ENCODE results near the gene PHETA2. TPM values are rescaled to one million over a fixed set of nuclear protein-coding genes. Genes with fewer than 3 reads are reported as not detected.
A peak's percentile ranks its signal among the peaks of the same experiment; 100 is the strongest.

PHETA2 gene
- total RNA-seq, 1 experiment from 2014 or later = 4.5 TPM

GRCh38 chr22:42076764-42077485, 2.9 kb downstream of the PHETA2 start:
- CTCF ChIA-PET = no interaction called here
- POLR2A ChIA-PET (ENCODE audit: unreplicated experiment) = interaction anchor here (0.6 kb wide), 1 partner anchor 379 kb away, joined by 14 read pairs; no protein-coding TSS in a partner anchor
- intact Hi-C loops (cut with micrococcal nuclease; ENCODE audit: unreplicated experiment) = loop anchor here (10.0 kb wide), 1 partner anchor 132 kb away; the partner anchor contains the start of gene CENPM

DNA sequence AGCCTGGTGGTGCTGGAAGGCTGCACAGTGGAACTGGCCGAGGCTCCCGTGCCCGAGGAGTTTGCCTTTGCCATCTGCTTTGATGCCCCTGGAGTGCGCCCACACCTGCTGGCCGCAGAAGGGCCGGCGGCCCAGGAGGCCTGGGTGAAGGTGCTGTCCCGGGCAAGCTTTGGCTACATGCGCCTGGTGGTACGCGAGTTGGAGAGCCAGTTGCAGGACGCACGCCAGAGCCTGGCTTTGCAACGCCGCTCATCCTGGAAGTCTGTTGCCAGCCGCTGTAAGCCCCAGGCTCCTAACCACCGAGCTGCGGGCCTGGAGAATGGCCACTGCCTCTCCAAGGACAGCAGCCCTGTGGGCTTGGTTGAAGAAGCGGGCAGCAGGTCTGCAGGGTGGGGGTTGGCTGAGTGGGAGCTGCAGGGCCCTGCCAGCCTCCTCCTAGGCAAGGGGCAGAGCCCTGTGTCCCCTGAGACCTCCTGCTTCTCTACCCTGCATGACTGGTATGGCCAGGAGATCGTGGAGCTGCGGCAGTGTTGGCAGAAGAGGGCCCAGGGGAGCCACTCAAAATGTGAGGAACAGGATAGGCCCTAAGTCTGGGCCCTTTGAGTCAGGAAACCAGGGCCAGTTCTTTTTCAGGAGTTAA, 3.6 kb downstream of the PHETA2 start:
- Histone ChIP-seq H4K20me1 (ENCODE audit: insufficient read depth) (no peaks in the 10 kb centered on the region), H3K4me2 (no peak overlapping the region), H3F3A (ENCODE audit: insufficient read depth, low read depth) (peaks cover 4% of the 10 kb centered on the region; the same call in 1 of the 2 replicates), H3K27ac (no peak overlapping the region), H3K79me2 (ENCODE audit: low read depth) (peaks cover 19% of the 10 kb centered on the region), H3K4me1 (replicated peaks; ENCODE audit: insufficient read depth) (peaks cover 14% of the 10 kb centered on the region), H2AFZ (no peak overlapping the region), H3K36me3 (ENCODE audit: low read depth) (no peaks in the 10 kb centered on the region), H3K4me3 (no peak overlapping the region), H3K27me3 (ENCODE audit: insufficient read depth, low read depth) (no peaks in the 10 kb centered on the region), H3K9me2 (ENCODE audit: insufficient read depth) (no peaks in the 10 kb centered on the region), H3K9me3 (ENCODE audit: insufficient read depth, low read depth) (no peaks in the 10 kb centered on the region; the same call in 1 of the 2 replicates)
- BruUV-seq (replicated peaks) = no TSS peak
- TF ChIP-seq, protein P1, sequence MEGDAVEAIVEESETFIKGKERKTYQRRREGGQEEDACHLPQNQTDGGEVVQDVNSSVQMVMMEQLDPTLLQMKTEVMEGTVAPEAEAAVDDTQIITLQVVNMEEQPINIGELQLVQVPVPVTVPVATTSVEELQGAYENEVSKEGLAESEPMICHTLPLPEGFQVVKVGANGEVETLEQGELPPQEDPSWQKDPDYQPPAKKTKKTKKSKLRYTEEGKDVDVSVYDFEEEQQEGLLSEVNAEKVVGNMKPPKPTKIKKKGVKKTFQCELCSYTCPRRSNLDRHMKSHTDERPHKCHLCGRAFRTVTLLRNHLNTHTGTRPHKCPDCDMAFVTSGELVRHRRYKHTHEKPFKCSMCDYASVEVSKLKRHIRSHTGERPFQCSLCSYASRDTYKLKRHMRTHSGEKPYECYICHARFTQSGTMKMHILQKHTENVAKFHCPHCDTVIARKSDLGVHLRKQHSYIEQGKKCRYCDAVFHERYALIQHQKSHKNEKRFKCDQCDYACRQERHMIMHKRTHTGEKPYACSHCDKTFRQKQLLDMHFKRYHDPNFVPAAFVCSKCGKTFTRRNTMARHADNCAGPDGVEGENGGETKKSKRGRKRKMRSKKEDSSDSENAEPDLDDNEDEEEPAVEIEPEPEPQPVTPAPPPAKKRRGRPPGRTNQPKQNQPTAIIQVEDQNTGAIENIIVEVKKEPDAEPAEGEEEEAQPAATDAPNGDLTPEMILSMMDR (conservative IDR thresholded peaks at IDR 0.05) = no peak
- TF ChIP-seq EZH2 (IDR thresholded peaks at IDR 0.05; ENCODE audit: low read depth) = no peak
- POLR2A ChIA-PET (ENCODE audit: unreplicated experiment) = no interaction called here
- intact Hi-C loops (cut with micrococcal nuclease; ENCODE audit: unreplicated experiment) = loop anchor here (10.0 kb wide), 1 partner anchor 133 kb away; the partner anchor contains the start of gene CENPM
- DNase-seq = no peak
- CTCF ChIA-PET = no interaction called here

More at GRCh38 chr22:42076764-42077485, 2.9 kb downstream of the PHETA2 start:
- Histone ChIP-seq H3K4me1 (replicated peaks; ENCODE audit: insufficient read depth) (peaks cover 14% of the 10 kb centered on the region), H3K79me2 (ENCODE audit: low read depth) (peaks cover 19% of the 10 kb centered on the region), H3K27me3 (ENCODE audit: insufficient read depth, low read depth) (no peaks in the 10 kb centered on the region), H3K4me2 (no peak overlapping the region), H3K9me3 (ENCODE audit: insufficient read depth, low read depth) (no peaks in the 10 kb centered on the region; the same call in 1 of the 2 replicates), H2AFZ (no peak overlapping the region), H3K27ac (no peak overlapping the region), H3K36me3 (ENCODE audit: low read depth) (no peaks in the 10 kb centered on the region), H3K4me3 (no peak overlapping the region), H3K9me2 (ENCODE audit: insufficient read depth) (no peaks in the 10 kb centered on the region), H3F3A (ENCODE audit: insufficient read depth, low read depth) (peaks cover 4% of the 10 kb centered on the region; the same call in 1 of the 2 replicates), H4K20me1 (ENCODE audit: insufficient read depth) (no peaks in the 10 kb centered on the region)
- TF ChIP-seq, protein P1 (conservative IDR thresholded peaks at IDR 0.05) = no peak
- no peak for TF ChIP-seq EZH2 (IDR thresholded peaks at IDR 0.05; ENCODE audit: low read depth)
- DNase-seq = no peak
- BruUV-seq (replicated peaks) = no TSS peak

- peak overlapping the region; percentile 92 for H2AFZ ChIP-seq
- H3K27me3 ChIP-seq (ENCODE audit: insufficient read depth, low read depth) = no peaks in the 10 kb centered on the region
- ChIA-PET POLR2A (ENCODE audit: unreplicated experiment) (no interaction called here), CTCF (no interaction called here)
- peak overlapping the region; percentile 85 for H3K4me3 ChIP-seq
- DNase-seq = no peak
- peaks cover 19% of the 10 kb centered on the region for H3K79me2 ChIP-seq (ENCODE audit: low read depth)
- no peaks in the 10 kb centered on the region; the same call in 1 of the 2 replicates for H3K9me3 ChIP-seq (ENCODE audit: insufficient read depth, low read depth)
- peak overlapping the region; percentile 94 for H3K4me2 ChIP-seq
- H3K4me1 ChIP-seq (replicated peaks; ENCODE audit: insufficient read depth) = peaks cover 14% of the 10 kb centered on the region
- peak overlapping the region; percentile 81 for H3K27ac ChIP-seq
- H3K36me3 ChIP-seq (ENCODE audit: low read depth) = no peaks in the 10 kb centered on the region
- peaks cover 4% of the 10 kb centered on the region; the same call in 1 of the 2 replicates for H3F3A ChIP-seq (ENCODE audit: insufficient read depth, low read depth)
- BruUV-seq (replicated peaks) = TSS peak; percentile 93
- TF ChIP-seq, protein P1 (conservative IDR thresholded peaks at IDR 0.05) = no peak
- TF ChIP-seq EZH2 (IDR thresholded peaks at IDR 0.05; ENCODE audit: low read depth) = no peak
- H4K20me1 ChIP-seq (ENCODE audit: insufficient read depth) = no peaks in the 10 kb centered on the region
- intact Hi-C loops (cut with micrococcal nuclease; ENCODE audit: unreplicated experiment) = loop anchor here (1.0 to 10.0 kb wide), 3 partner anchors 8 to 134 kb away; partner anchors contain the start of genes CENPM, NAGA and NDUFA6
- H3K9me2 ChIP-seq (ENCODE audit: insufficient read depth) = no peaks in the 10 kb centered on the region
Measured at GRCh38 chr22:42078469-42079318, 4.6 kb downstream of the PHETA2 start.

Data from PC-9 (cell line).